Posterior cingulate gyrus (tissue), 11 donors: ENCODE measurements around the gene SEC14L2.
A peak's percentile ranks its signal among the peaks of the same experiment; 100 is the strongest.
"Not testable (repeated sequence)": the region's sequence is repeated elsewhere in the genome, so short reads cannot be mapped to it uniquely, and the experiment has no call there.

Experiments used
- DNase-seq, 10 donors: peaks; one replicate each; pipeline versions ENCODE4 v3.0.0 to v3.0.0-alpha.2; 2020 to 2021; ENCODE audit warnings: mixed read lengths in 3 of 10
- intact Hi-C: fragments of 100-400 bp; cut with DNase I; formaldehyde crosslinking; loops from one replicate; pipeline ENCODE4 v1.15.1; 2023

SEC14L2 gene

GRCh38 chr22:30401024-30401423, 4.2 kb downstream of the SEC14L2 start:
- DNase-seq, intact Hi-C loops: not testable (repeated sequence)

- intact Hi-C loops, result no loop called here
- DNase-seq, result peak in 1 of 10 donors; percentile 87
Measured at GRCh38 chr22:30402028-30402765, 5.4 kb downstream of the SEC14L2 start.

- intact Hi-C loops, result not testable (repeated sequence)
Measured at GRCh38 chr22:30402766-30403104, 5.9 kb downstream of the SEC14L2 start.

GRCh38 chr22:30404307-30404706, 7.5 kb downstream of the SEC14L2 start:
- intact Hi-C loops, result no loop called here
- DNase-seq, result no peak

More at GRCh38 chr22:30402766-30403104, 5.9 kb downstream of the SEC14L2 start:
- DNase-seq, result not testable (repeated sequence)

- intact Hi-C loops, result no loop called here
Measured at GRCh38 chr22:30405731-30406130, 8.9 kb downstream of the SEC14L2 start.

GRCh38 chr22:30406400-30406799, 9.6 kb downstream of the SEC14L2 start:
- no peak for DNase-seq
- intact Hi-C loops, result no loop called here

More at GRCh38 chr22:30405731-30406130, 8.9 kb downstream of the SEC14L2 start:
- DNase-seq, result no peak

GRCh38 chr22:30408388-30409102, 11.7 kb downstream of the SEC14L2 start:
- no peak for DNase-seq
- intact Hi-C loops, result no loop called here

- intact Hi-C loops, result no loop called here
Measured at GRCh38 chr22:30411780-30412179, 15.0 kb downstream of the SEC14L2 start.

GRCh38 chr22:30413001-30413400, 16.2 kb downstream of the SEC14L2 start:
- no peak for DNase-seq
- intact Hi-C loops, result no loop called here

More at GRCh38 chr22:30411780-30412179, 15.0 kb downstream of the SEC14L2 start:
- DNase-seq, result no peak

- DNase-seq, result peak in 2 of 10 donors; percentile 49 to 84
- intact Hi-C loops, result no loop called here
Measured at GRCh38 chr22:30413745-30414524, 17.1 kb downstream of the SEC14L2 start.

GRCh38 chr22:30414525-30415047, 17.8 kb downstream of the SEC14L2 start:
- intact Hi-C loops, result no loop called here
- no peak for DNase-seq

GRCh38 chr22:30416403-30416802, 19.6 kb downstream of the SEC14L2 start:
- intact Hi-C loops, result no loop called here

GRCh38 chr22:30416837-30417236, 20.0 kb downstream of the SEC14L2 start:
- DNase-seq, result no peak
- intact Hi-C loops, result no loop called here

More at GRCh38 chr22:30416403-30416802, 19.6 kb downstream of the SEC14L2 start:
- no peak for DNase-seq

- intact Hi-C loops, result no loop called here
- DNase-seq, result peak in 1 of 10 donors; percentile 1
Measured at GRCh38 chr22:30420347-30421125, 23.7 kb downstream of the SEC14L2 start.

- intact Hi-C loops, result no loop called here
- peak in 1 of 10 donors; percentile 18 for DNase-seq
Measured at GRCh38 chr22:30421695-30422480, 25.1 kb downstream of the SEC14L2 start.

GRCh38 chr22:30422481-30423300, 25.9 kb downstream of the SEC14L2 start:
- peak in 8 of 10 donors; percentile 41 to 93 (median 69) for DNase-seq
- intact Hi-C loops, result loop anchor here (1.0 kb wide), 1 partner anchor 25 kb away; the partner anchor contains the start of gene SEC14L2

GRCh38 chr22:30423301-30423958, 26.6 kb downstream of the SEC14L2 start:
- DNase-seq, result peak in 4 of 10 donors; percentile 46 to 91 (median 83)
- intact Hi-C loops, result loop anchor here (1.0 kb wide), 1 partner anchor 26 kb away; the partner anchor contains the start of gene SEC14L2
